ENCODE data around the gene MTHFD1L. TPM values are rescaled to one million over a fixed set of nuclear protein-coding genes. Genes with fewer than 3 reads are reported as not detected.

MTHFD1L gene
- total RNA-seq, 1 donor from 2014 or later = 32.5 TPM

DNA sequence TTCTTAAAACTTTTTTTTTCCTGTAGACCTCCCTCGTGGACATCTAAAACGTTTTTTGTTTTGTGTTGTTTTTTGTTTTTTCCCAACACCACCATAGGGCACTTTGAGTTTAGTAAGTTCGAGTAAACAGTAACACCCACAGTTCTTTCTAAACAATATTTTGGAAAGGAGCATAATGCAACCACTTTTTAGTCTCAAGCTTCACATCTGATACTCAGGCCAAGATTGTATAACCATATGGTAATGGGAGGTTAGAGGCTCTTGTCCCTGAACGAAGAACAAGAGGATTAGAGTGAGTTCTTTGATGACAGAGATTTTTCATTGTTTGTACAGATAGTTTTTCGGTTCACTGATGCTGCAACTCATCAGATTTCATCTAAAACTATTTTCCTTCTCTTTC, 144.6 kb downstream of the MTHFD1L start:
- TF ChIP-seq, protein P1, sequence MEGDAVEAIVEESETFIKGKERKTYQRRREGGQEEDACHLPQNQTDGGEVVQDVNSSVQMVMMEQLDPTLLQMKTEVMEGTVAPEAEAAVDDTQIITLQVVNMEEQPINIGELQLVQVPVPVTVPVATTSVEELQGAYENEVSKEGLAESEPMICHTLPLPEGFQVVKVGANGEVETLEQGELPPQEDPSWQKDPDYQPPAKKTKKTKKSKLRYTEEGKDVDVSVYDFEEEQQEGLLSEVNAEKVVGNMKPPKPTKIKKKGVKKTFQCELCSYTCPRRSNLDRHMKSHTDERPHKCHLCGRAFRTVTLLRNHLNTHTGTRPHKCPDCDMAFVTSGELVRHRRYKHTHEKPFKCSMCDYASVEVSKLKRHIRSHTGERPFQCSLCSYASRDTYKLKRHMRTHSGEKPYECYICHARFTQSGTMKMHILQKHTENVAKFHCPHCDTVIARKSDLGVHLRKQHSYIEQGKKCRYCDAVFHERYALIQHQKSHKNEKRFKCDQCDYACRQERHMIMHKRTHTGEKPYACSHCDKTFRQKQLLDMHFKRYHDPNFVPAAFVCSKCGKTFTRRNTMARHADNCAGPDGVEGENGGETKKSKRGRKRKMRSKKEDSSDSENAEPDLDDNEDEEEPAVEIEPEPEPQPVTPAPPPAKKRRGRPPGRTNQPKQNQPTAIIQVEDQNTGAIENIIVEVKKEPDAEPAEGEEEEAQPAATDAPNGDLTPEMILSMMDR (IDR thresholded peaks at IDR 0.05) = no peak
- no peak for TF ChIP-seq EZH2 (IDR thresholded peaks at IDR 0.05)
- TF ChIP-seq EZH2phosphoT487 (IDR thresholded peaks at IDR 0.05) = no peak
- Histone ChIP-seq H4K20me1 (ENCODE audit: low read depth) (no peaks in the 10 kb centered on the region), H3K4me1 (peaks cover 20% of the 10 kb centered on the region), H3K4me2 (peak overlapping the region; percentile 40), H3K27me3 (no peaks in the 10 kb centered on the region), H3K9ac (no peak overlapping the region), H3K9me3 (ENCODE audit: low read depth) (no peaks in the 10 kb centered on the region), H3K36me3 (no peaks in the 10 kb centered on the region), H3K4me3 (no peak overlapping the region), H3F3A (ENCODE audit: low read depth) (peaks cover 7% of the 10 kb centered on the region), H3K79me2 (ENCODE audit: low read depth) (no peaks in the 10 kb centered on the region), H2AFZ (replicated peaks) (no peak overlapping the region), H3K27ac (no peak overlapping the region)
- DNase-seq (ENCODE audit: low spot score) = no peak
- Mint-ChIP-seq H3K27me3 (ENCODE audit: insufficient read depth, low read depth) (peaks cover 2% of the 10 kb centered on the region), H3K27ac (no peak overlapping the region), H3K4me1 (peaks cover 25% of the 10 kb centered on the region), H3K9me3 (no peaks in the 10 kb centered on the region), H3K36me3 (peaks cover 4% of the 10 kb centered on the region), H3K4me3 (no peak overlapping the region)

- Mint-ChIP-seq H3K4me1 (peaks cover 30% of the 10 kb centered on the region), H3K4me3 (no peak overlapping the region), H3K9me3 (no peaks in the 10 kb centered on the region), H3K36me3 (peaks cover 10% of the 10 kb centered on the region), H3K27me3 (ENCODE audit: insufficient read depth, low read depth) (peaks cover 2% of the 10 kb centered on the region), H3K27ac (no peak overlapping the region)
- no peak for DNase-seq (ENCODE audit: low spot score)
- no peak overlapping the region for H3K4me2 ChIP-seq
- no peak overlapping the region for H3K27ac ChIP-seq
- no peaks in the 10 kb centered on the region for H4K20me1 ChIP-seq (ENCODE audit: low read depth)
- peaks cover 7% of the 10 kb centered on the region for H3F3A ChIP-seq (ENCODE audit: low read depth)
- TF ChIP-seq EZH2phosphoT487 (IDR thresholded peaks at IDR 0.05) (no peak), EZH2 (IDR thresholded peaks at IDR 0.05) (no peak)
- TF ChIP-seq, protein P1 (IDR thresholded peaks at IDR 0.05) = no peak
- H3K27me3 ChIP-seq = no peaks in the 10 kb centered on the region
- no peaks in the 10 kb centered on the region for H3K79me2 ChIP-seq (ENCODE audit: low read depth)
- no peak overlapping the region for H3K4me3 ChIP-seq
- H3K4me1 ChIP-seq = peaks cover 16% of the 10 kb centered on the region
- no peak overlapping the region for H3K9ac ChIP-seq
- H3K36me3 ChIP-seq = no peaks in the 10 kb centered on the region
- no peaks in the 10 kb centered on the region for H3K9me3 ChIP-seq (ENCODE audit: low read depth)
- H2AFZ ChIP-seq (replicated peaks) = no peak overlapping the region
Measured at GRCh38 chr6:151012321-151013294, 147.1 kb downstream of the MTHFD1L start.

DNA sequence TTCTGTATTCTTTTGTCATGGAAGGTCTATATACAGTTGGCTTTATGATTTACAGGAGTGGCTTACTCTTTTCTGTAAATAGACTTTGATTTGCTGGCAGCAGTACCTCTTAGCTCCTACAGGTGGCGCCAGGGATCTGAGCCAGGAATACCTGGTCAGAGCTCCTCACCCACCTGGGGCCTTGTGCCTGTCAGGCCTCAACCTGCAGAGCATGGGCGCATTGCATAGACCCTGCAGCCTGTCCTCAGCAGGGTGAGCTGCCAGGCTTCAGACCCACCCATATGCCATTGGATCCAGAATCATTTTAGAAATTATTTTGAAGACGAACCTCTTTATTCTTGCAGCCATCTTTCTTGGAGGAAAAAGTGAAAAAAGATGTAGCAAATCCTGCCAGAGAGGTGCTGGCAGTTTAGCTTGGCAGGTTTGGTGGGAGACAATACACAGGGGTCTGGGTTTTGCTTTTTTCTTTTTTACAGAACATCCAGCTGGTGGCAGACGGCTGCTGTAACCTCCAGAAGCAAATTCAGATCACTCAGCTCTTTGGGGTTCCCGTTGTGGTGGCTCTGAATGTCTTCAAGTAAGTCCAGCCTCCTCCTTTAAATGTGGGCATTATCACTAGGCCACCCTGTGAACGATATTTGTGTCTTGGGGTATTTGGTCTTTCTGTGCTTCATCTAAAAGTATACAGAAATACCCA, 149.1 kb downstream of the MTHFD1L start:
- Histone ChIP-seq H3F3A (ENCODE audit: low read depth) (peaks cover 7% of the 10 kb centered on the region), H3K9ac (no peak overlapping the region), H2AFZ (replicated peaks) (no peak overlapping the region), H3K4me2 (no peak overlapping the region), H3K9me3 (ENCODE audit: low read depth) (no peaks in the 10 kb centered on the region), H3K4me1 (peaks cover 10% of the 10 kb centered on the region), H3K4me3 (no peak overlapping the region), H3K27me3 (no peaks in the 10 kb centered on the region), H3K36me3 (no peaks in the 10 kb centered on the region), H3K79me2 (ENCODE audit: low read depth) (no peaks in the 10 kb centered on the region), H4K20me1 (ENCODE audit: low read depth) (no peaks in the 10 kb centered on the region), H3K27ac (no peak overlapping the region)
- peaks cover 2% of the 10 kb centered on the region for H3K27me3 Mint-ChIP-seq (ENCODE audit: insufficient read depth, low read depth)
- H3K4me3 Mint-ChIP-seq = no peak overlapping the region
- TF ChIP-seq, protein P1 (IDR thresholded peaks at IDR 0.05) = peak; percentile 95
- TF ChIP-seq EZH2 (IDR thresholded peaks at IDR 0.05) (no peak), EZH2phosphoT487 (IDR thresholded peaks at IDR 0.05) (no peak)
- peaks cover 28% of the 10 kb centered on the region for H3K4me1 Mint-ChIP-seq
- DNase-seq (ENCODE audit: low spot score) = peak; percentile 73
- H3K9me3 Mint-ChIP-seq = no peaks in the 10 kb centered on the region
- H3K36me3 Mint-ChIP-seq = peaks cover 10% of the 10 kb centered on the region
- no peak overlapping the region for H3K27ac Mint-ChIP-seq
